HL-60/S4 treated with retinoic acid at 250 ng/mL for 4 days and 3 days (cell line): ENCODE results near the gene ARIH1.
"Not testable (repeated sequence)": the region's sequence is repeated elsewhere in the genome, so short reads cannot be mapped to it uniquely, and the experiment has no call there.

Experiments used
- in situ Hi-C: fragments of 300-500 bp; cut with MboI; formaldehyde crosslinking; loops from 2 replicates; pipeline ENCODE4 v1.7.0; 2022; ENCODE audit warnings: low sequenced_read_pairs

ARIH1 gene, protein sequence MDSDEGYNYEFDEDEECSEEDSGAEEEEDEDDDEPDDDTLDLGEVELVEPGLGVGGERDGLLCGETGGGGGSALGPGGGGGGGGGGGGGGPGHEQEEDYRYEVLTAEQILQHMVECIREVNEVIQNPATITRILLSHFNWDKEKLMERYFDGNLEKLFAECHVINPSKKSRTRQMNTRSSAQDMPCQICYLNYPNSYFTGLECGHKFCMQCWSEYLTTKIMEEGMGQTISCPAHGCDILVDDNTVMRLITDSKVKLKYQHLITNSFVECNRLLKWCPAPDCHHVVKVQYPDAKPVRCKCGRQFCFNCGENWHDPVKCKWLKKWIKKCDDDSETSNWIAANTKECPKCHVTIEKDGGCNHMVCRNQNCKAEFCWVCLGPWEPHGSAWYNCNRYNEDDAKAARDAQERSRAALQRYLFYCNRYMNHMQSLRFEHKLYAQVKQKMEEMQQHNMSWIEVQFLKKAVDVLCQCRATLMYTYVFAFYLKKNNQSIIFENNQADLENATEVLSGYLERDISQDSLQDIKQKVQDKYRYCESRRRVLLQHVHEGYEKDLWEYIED

DNA sequence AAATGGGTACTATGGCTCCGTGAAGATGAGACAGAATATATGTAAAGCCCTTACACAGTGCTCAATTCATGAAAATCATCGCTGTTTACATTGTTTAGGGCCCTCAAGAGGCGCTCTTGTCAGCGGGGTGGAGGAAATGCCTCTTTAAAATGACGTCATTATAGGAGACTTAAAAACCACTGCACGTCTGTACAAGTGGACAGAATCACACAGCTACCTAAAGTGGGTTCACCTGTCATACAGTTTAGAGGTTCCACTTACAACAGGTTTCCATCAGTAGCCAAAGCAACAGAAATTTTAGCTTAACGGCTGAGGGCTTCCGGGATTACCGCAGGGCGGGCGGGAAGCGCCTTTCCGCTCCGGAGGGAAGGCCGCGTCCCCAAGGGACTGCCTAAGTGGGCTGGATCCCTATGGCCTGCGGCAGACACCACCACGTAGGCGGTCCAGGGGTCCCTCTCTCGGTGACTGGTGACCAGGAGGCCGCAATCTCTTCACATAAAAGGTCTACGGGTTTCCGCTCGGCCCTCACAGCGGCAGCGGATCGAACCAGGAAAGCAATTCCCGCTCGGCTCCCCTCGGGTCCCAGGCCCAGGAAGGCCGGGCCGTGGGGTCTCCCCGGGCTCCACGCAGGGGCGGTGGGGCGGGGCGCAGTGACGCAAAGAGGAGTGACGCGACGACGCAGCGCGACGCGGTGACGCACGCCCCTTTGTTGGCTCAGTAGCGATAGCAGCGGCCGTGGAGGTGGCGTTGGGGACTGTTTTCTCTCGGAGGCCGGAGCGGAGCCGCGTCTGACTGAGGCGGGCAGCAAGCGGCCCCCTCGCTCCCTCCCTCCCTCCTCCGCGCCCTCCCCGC is at the start of gene ARIH1:
TSS of gene ARIH1 (plus strand) at position 717 of the 852 bp plus-strand sequence. CDS start 310 bp downstream, outside the sequence.
- in situ Hi-C loops = no loop called here

DNA sequence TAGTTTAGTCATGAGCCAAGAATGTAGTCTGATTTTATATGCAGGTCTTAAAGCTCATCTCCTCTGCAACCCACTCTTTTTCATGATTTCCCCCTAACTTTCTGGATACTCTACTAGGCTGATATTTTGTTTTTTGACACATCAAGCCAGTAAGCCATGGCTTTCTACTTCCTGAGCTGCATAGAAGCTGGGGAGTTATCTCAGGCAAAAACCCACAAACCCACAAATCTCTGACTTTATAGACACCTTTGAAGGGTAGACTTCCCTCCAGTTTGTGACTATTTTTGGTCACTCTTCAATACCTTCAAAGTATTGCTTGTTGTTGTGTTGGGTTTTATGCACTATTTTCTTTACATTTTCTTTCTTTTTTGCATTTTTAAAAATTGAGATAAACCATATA is 47.4 kb upstream of the ARIH1 start:
- in situ Hi-C loops = no loop called here

DNA sequence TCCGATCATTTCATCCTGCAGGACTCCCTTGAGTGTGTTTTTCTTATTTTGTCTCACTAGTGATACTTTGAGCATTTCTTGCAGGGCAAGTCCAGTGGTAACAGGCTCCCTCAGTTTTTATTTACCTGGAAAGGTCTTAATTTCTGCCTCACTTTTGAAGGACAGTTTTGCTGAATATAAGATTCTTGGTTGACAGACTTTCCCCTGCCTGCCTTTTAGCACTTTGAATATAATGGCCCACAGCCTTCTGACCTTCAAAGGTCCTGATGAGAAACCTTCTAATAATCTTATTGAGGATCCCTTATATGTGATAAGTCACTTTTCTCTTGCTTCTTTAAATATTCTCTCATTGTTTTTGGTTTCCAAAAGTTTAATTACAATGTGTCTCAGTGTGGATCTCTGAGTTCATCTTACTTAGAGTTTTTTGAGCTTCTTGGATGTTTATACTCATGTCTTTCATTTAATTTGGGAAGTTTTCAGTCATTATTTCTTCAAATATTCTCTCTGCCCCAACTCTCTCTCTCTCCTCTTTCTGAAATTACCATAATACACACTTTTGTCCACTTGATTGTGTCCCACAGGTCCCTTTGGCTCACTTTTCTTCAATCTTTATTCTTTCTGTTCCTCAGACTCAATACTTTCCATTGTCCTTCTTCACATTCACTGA is 36.3 kb upstream of the ARIH1 start:
- in situ Hi-C loops = no loop called here

DNA sequence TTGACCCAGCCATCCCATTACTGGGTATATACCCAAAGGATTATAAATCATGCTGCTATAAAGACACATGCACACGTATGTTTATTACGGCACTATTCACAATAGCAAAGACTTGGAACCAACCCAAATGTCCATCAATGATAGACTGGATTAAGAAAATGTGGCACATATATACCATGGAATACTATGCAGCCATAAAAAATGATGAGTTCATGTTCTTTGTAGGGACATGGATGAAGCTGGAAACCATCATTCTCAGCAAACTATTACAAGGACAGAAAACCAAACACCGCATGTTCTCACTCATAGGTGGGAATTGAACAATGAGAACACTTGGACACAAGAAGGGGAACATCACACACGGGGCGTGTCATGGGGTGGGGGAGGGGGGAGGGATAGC is 31.3 kb upstream of the ARIH1 start:
- in situ Hi-C loops = not testable (repeated sequence)

DNA sequence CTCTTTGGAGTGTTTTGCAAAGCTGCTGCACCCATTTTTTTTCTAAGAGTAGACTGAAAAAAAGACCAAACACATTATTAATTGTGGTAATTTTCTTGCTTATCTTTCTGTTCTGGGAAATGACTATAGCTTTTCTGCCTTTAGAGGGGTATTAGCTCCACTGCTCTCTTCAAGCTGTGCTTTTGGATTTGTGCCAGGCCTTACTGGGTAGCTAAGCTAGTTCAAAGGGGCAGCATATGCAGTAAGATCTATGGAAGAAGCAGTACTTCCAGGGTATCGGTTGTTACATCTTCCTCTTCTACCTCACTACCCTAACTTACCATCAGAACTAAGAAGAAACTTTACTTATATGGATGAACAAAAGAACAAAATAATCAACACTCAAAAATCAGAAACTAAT is 28.7 kb upstream of the ARIH1 start:
- in situ Hi-C loops = no loop called here

DNA sequence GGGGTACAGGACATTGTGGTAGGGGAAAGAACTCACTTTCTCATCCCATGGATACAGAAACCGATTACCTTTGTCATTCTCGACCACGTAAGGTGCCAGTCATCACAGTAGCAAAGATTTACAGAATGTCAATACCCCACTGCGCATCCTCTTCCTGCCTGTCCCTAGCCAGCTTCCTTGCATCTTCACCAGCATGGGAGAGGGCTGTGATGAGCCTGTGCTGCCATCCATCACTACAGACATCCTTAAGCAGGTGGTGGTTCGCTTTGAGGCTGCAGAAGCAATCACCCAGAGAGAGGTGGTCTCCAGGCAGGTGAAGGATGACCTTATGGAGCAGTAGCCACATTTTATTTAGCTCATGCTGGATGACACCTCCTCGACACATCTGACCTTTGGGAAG is 23.3 kb upstream of the ARIH1 start:
- in situ Hi-C loops = no loop called here

DNA sequence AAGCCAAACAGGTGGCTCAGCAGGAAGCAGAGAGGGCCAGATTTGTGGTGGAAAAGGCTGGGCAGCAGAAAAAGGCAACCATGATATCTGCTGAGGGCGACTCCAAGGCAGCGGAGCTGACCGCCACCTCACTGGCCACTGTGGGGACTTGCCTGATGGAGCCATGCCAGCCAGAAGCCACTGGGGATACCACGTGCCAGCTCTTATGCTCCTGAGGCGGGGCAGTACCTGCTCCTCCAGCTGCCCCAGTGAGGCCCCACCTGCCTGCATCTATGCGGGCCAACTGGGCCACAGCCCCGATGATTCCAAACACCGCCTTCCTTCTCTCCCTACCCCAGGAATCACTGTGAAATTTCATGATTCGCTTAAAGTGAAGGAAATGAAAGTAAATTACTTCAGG is 22.9 kb upstream of the ARIH1 start:
- in situ Hi-C loops = no loop called here

DNA sequence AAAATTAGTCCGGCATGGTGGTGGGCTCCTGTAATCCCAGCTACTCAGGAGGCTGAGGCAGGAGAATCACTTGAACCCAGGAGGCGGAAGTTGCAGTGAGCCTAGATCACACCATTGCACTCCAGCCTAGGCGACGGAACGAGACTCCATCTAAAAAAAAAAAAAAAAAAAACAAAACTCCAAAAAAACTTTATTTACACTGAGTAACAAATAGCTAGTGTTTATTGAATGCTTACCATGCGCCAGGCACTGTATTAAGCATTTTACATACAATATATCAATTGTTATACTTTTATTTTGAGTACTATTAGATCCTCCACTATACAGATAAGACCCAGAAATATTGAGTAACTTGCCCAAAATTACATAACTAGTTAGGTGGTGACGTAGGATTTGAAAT is 17.4 kb upstream of the ARIH1 start:
- in situ Hi-C loops = no loop called here

DNA sequence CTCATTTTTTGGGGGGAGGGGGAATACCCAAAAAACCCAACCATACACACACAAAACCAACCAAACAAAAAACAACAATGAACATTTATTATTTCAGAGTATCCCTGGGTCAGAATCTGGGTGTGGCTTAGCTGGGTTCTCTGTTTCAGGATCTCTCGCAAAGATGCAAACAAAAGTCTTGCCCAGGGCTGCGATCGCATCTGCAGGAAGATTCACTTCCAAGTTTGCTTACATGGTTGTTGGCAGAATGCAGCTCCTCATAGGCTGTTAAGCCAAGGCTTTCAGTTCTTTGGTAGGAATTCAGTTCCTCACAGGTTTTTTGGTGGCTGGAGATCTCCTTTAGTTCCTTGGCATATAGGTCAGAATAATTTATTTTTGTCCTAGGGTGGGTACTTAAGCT is 13.7 kb upstream of the ARIH1 start:
- in situ Hi-C loops = no loop called here

DNA sequence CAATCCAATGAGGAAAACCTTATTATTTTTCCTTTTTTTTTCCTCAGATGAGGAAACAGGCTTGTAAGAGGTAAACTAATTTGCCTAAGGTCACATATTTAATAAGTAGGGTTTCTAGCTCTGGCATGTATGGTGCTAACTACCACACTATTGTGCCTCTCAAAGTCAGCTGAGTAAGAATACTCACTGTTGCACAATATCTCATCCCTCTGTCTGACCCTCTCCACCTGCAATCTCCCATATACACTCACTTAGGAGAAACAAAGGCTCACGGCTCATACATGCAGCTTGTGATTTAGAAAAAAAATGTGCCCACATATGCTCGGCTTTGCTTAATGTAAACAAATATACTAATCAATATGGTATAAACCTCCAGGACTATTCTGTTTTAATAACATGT is 10.4 kb upstream of the ARIH1 start:
- in situ Hi-C loops = no loop called here

DNA sequence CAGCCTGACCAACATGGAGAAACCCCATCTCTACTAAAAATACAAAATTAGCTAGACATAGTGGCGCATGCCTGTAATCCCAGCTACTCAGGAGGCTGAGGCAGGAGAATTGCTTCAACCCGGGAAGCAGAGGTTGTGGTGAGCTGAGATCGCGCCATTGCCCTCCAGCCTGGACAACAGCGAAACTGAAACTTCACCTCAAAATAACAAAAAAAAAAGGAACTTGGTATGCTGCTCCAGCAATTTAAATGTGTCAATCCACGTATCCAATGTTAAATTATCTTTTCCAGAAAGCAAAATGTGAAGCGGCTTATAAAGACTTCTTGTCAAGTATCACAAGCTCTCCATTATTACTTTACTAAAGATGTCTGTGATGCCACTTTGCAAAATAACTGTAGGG is 9.9 kb upstream of the ARIH1 start:
- in situ Hi-C loops = no loop called here

DNA sequence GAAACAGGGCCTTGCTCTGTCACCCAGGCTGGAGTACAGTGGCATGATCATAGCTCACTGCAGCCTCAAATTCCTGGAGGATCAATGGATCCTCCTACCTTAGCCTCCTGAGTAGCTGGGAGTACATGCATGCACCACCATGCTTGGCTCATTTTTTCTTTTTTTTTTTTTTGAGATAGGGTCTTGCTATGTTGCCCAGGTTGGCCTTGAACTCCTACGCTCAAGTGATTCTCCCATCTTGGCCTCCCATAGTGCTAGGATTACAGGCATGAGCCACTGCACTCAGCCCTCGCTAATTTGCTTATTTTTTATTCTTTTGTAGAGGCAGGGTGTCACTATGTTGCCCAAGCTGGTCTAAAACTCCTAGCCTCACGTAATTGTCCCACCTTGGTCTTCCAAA is 6.0 kb upstream of the ARIH1 start:
- in situ Hi-C loops = no loop called here

DNA sequence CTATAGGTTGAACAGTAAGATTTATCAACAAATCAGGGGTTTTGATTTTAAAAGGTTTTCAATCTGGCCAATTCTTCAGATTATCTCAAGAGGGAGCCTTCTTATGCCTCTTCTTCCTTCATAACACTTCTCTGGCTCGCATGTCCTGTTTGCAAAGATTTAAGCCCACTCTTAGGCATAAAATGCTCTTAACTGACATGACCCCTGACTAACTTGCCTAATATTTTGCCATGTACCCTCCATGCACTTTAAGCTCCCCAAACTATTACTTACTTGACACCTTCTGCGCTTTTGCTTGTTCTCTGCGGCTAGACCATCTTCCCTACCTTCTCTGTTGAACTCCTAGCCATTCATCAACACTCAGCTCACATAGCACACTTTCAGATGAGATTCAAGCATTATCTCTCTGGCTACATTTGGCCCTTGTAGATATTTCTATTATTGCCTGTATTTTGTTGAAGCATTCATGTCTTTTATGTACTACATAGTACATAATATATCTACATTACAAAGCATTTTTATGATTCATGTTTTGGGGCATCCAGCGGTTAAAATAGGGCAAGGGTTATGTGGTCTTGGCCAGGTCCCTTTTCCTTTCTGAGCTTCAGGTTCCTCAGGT is 1.0 kb upstream of the ARIH1 start:
- in situ Hi-C loops = no loop called here

DNA sequence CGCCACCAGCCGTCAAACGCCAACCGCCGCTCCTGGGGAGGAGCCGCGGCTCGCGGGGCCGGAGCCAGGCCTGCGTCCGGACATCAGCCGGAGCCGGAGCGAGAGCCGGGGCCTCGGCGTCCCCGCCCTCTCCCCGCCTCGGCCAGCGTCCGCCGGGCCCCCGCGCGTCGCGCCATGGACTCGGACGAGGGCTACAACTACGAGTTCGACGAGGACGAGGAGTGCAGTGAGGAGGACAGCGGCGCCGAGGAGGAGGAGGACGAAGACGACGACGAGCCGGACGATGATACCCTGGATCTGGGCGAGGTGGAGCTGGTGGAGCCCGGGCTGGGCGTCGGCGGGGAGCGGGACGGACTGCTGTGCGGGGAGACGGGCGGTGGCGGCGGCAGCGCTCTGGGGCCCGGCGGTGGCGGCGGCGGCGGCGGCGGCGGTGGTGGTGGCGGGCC is 359 bp downstream of the ARIH1 start:
- in situ Hi-C loops = no loop called here

DNA sequence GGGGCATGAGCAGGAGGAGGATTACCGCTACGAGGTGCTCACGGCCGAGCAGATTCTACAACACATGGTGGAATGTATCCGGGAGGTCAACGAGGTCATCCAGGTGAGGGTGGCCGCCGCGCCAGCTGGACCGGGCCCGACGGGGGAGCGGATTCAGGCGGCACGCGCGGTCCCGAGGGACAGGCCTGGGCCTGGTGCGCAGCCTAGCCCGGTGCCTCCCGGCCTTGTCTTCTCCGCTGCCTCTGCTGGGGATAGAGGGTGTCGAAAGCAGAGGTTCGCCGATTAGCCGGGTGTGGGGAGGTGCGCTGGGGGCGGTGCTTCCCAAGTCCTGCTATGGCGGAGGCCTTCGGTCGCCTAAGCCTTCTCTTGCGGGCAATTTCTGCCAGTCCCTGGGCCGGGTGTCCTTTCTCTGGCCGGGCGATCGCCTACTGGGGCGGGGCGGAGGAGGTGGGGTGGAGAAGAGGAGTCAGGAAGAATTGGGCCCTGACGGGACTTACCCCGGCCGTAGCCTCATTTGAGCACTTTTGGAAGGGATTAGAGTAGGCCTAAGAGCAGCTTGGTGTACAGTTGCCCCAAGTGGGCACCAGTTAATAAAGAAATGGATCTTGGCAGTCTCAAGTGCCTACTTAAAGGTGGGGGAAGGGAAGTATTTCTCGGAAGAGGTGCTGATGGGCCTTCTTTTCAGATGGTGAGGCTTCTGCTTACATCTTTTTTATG is 940 bp downstream of the ARIH1 start:
- in situ Hi-C loops = no loop called here

DNA sequence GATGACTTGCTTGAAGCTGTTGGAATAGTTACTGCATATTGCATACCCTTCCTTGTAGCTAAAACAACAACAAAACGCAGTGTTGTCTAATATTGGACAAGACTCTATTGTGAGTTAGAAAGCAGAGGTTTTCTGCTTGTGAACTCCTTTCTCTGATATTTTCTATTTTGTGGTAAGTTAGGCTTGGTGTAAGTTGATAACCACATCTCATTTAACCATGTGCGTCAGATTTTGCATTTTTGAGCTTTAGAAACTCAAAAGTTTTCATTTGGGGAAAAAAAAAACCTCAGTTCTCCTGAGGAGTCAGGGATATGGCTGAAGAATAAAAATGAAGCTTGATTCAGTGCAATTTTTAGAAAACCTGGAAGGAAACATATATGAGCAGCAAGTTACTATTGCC is 1.5 kb downstream of the ARIH1 start:
- in situ Hi-C loops = no loop called here

DNA sequence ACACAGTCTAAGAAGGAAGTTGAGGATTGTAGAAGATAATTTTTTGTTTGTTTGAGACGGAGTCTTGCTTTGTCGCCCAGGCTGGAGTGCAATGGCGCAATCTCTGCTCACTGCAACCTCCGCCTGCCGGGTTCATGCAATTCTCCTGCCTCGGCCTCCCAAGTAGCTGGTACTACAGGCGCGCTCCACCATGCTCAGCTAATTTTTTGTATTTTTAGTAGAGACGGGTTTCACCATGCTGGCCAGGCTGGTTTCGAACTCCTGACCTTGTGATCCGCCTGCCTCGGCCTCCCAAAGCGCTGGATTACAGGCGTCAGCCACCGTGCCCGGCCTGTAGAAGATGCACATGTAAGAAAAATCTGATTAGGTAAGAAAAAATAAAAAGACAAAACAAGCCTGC is 2.2 kb downstream of the ARIH1 start:
- in situ Hi-C loops = not testable (repeated sequence)

DNA sequence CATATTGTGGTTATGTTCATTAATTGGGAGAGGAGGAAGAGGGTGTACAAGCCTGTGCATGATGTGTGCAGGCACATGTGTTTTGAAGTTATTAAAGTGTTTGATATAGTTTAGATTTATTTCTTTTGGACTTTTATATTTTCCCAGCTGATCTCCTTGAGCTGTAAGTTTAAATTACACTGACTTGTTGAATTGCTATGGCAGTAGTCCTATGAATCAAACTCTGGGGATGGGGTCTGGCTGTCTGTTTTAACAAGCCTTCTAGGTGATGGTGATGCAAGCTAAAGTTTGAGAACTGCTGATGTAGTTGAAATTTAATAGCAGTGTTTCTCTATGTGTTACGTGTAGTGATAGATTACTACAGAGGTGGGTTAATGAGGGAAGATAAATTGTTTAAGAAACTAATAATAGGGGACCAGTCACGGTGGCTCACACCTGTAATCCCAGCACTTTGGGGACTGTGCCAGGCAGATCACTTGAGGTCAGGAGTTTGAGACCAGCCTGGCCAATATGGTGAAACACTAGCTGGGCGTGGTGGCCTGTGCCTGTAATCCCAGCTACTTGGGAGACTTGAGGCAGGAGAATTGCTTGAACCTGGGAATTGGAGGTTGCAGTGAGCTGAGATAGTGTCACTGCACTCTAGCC is 7.0 kb downstream of the ARIH1 start:
- in situ Hi-C loops = no loop called here

DNA sequence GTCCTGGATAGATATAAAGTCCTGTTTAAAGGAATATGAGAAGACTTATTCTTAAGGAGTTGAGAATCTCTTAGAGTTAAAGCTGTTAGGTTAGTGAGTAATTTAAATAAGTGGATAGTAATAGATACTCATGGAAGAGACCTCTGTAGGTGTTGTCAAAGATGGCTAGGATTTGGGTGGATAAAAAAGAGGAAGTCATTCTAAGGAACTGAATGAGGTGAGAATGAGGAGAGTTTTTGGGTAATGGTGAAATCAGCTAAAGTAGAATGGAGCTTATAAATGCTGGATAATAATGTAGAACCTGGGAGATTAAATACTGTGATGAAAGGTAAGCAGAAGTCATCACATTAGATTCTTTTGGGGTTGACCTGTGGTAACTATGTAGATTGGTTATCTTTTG is 8.1 kb downstream of the ARIH1 start:
- in situ Hi-C loops = no loop called here

DNA sequence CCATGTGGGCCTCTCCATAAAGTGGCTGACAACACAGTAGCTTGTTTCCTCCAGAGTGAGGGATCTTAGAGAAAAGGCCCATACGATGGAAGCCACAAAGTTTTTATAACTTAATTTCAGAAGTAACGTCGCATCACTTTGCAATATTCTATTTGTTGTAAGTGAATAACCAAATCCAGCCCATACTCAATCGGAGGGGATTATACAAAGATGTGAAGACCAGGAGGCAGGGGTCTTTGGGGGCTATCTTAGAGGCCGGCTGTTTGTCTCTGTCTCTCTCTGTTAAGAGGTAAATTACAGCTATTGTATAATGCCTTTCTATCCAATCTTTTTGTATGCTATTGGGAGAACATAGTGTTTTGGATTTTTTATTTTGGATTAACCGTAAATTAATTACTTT is 9.1 kb downstream of the ARIH1 start:
- in situ Hi-C loops = no loop called here
